ENCODE data around the gene APBA2. TPM values are rescaled to one million over a fixed set of nuclear protein-coding genes. Genes with fewer than 3 reads are reported as not detected.

Gene APBA2
- polyA plus RNA-seq, 2 of the 4 experiments (the other 2 are of a cell fraction), result 11.4 to 12.6 TPM

- H3K4me1 ChIP-seq, result no peaks in the 10 kb centered on the region
- WGBS (ENCODE audit: missing lambda C conversion rate), result 52% methylated on average over 4 of the region's 4 CpGs
- POLR2A ChIA-PET, result no interaction called here
- peaks cover 9% of the 10 kb centered on the region; the same call in 1 of the 3 replicates for H3K9me3 ChIP-seq
- no peak overlapping the region for H3K4me3 ChIP-seq
- DNase-seq (ENCODE audit: low read depth in 1 of 2, low spot score in 1 of 2) (no peak), ATAC-seq (no peak), FAIRE-seq (no peak)
- no peak overlapping the region for H3K27ac ChIP-seq
- TF ChIP-seq KDM1A (IDR thresholded peaks at IDR 0.05; ENCODE audit: low read depth), result no peak
- no peak for TF ChIP-seq FOSB (CRISPR knock-in tag; IDR thresholded peaks at IDR 0.05)
- no peak for TF ChIP-seq TFCP2L1 (CRISPR knock-in tag; IDR thresholded peaks at IDR 0.05)
- TF ChIP-seq RAD21 (conservative IDR thresholded peaks at IDR 0.05 in 1 of 2, IDR thresholded peaks at IDR 0.05 in 1 of 2), result no peak
- TF ChIP-seq EP300 (IDR thresholded peaks at IDR 0.05), result no peak
- TF ChIP-seq ZSCAN20 (CRISPR knock-in tag; IDR thresholded peaks at IDR 0.05), result no peak
- no peak for TF ChIP-seq BCL3 (IDR thresholded peaks at IDR 0.05)
- no peak for TF ChIP-seq RCOR1 (IDR thresholded peaks at IDR 0.05; ENCODE audit: low read depth, low read length)
- TF ChIP-seq NPAS2 (CRISPR knock-in tag; IDR thresholded peaks at IDR 0.05; ENCODE audit: borderline replicate concordance), result no peak
- no peak for TF ChIP-seq RFX5 (IDR thresholded peaks at IDR 0.05)
- TF ChIP-seq POLR2AphosphoS2 (conservative IDR thresholded peaks at IDR 0.05; ENCODE audit: low read length), result no peak
- TF ChIP-seq ELK1 (IDR thresholded peaks at IDR 0.05; ENCODE audit: low read depth, low read length), result no peak
- TF ChIP-seq MAFK (IDR thresholded peaks at IDR 0.05; ENCODE audit: partially characterized antibody), result no peak
- TF ChIP-seq KDM5A (IDR thresholded peaks at IDR 0.05), result no peak
- H3K4me2 ChIP-seq, result no peak overlapping the region
- CTCF ChIA-PET, result interaction anchor here (1.1 kb wide), 1 partner anchor 30 kb away, joined by 5 read pairs; no protein-coding TSS in a partner anchor
Observed at GRCh38 chr15:29074045-29074444, 188.3 kb downstream of the APBA2 start.

GRCh38 chr15:29078541-29078940 lies 192.8 kb downstream of the APBA2 start:
- ATAC-seq (no peak), FAIRE-seq (no peak), DNase-seq (ENCODE audit: low read depth in 1 of 2, low spot score in 1 of 2) (no peak)
- Histone ChIP-seq H3K4me2 (no peak overlapping the region), H3K27ac (no peak overlapping the region), H3K9me3 (no peaks in the 10 kb centered on the region), H3K4me1 (no peaks in the 10 kb centered on the region), H3K4me3 (no peak overlapping the region)
- CTCF ChIA-PET, result interaction anchor here (5.2 to 20.0 kb wide), 2 partner anchors 13 to 28 kb away, joined by 50 to 228 read pairs; no protein-coding TSS in a partner anchor
- 90% methylated on average over 10 of the region's 10 CpGs for WGBS (ENCODE audit: missing lambda C conversion rate)
- TF ChIP-seq HEYL (CRISPR knock-in tag; IDR thresholded peaks at IDR 0.05) (no peak), ZNF302 (CRISPR knock-in tag; IDR thresholded peaks at IDR 0.05) (no peak), NR3C1 (IDR thresholded peaks at IDR 0.05) (no peak), MYC (IDR thresholded peaks at IDR 0.05; ENCODE audit: borderline replicate concordance, low read length) (no peak), USF2 (IDR thresholded peaks at IDR 0.05) (no peak), CBX2 (IDR thresholded peaks at IDR 0.05; ENCODE audit: borderline replicate concordance, low read depth) (no peak), RARB (CRISPR knock-in tag; IDR thresholded peaks at IDR 0.05) (no peak), JUNB (IDR thresholded peaks at IDR 0.05) (no peak), BCL3 (IDR thresholded peaks at IDR 0.05) (no peak), FOSL2 (IDR thresholded peaks at IDR 0.05) (no peak), FOSL2 (CRISPR knock-in tag; IDR thresholded peaks at IDR 0.05) (no peak)
- POLR2A ChIA-PET, result no interaction called here
